Endometrial microvascular endothelial cells (primary cell): ENCODE results near the gene RSPH3. TPM values are rescaled to one million over a fixed set of nuclear protein-coding genes. Genes with fewer than 3 reads are reported as not detected.

ENCODE experiments used
- in situ Hi-C: cut with HindIII; loops from 2 replicates; pipeline ENCODE4 v1.10.0; 2017; ENCODE audit warnings: low sequenced_read_pairs, low pct_unique_long_range_greater_than_20kb; ENCODE audit errors: inconsistent ontology term
- total RNA-seq: library from RNA; depleted of rRNA; stranded (reverse); fragments of >200 nt; gene quantifications from one replicate; pipeline ENCODE4 v1.2.3, GENCODE V29; 2015; ENCODE audit errors: inconsistent ontology term

Gene RSPH3
- total RNA-seq, 1 donor from 2014 or later: 1.7 TPM

GRCh38 chr6:158947284-158947683 lies 52.7 kb downstream of the RSPH3 start:
- in situ Hi-C loops: no loop called here

GRCh38 chr6:158943380-158944032 lies 56.5 kb downstream of the RSPH3 start:
- in situ Hi-C loops: no loop called here

- in situ Hi-C loops: no loop called here
Measured at GRCh38 chr6:158942349-158942748, 57.7 kb downstream of the RSPH3 start.

GRCh38 chr6:158941246-158941645 lies 58.8 kb downstream of the RSPH3 start:
- in situ Hi-C loops: no loop called here

- in situ Hi-C loops: no loop called here
Measured at GRCh38 chr6:158939255-158940159, 60.5 kb downstream of the RSPH3 start.

- in situ Hi-C loops: no loop called here
Measured at GRCh38 chr6:158938811-158939254, 61.2 kb downstream of the RSPH3 start.

GRCh38 chr6:158938220-158938619 lies 61.8 kb downstream of the RSPH3 start:
- in situ Hi-C loops: no loop called here

GRCh38 chr6:158934157-158934556 lies 65.8 kb downstream of the RSPH3 start:
- in situ Hi-C loops: no loop called here

GRCh38 chr6:158933079-158933595 lies 66.9 kb downstream of the RSPH3 start:
- in situ Hi-C loops: no loop called here

- in situ Hi-C loops: no loop called here
Measured at GRCh38 chr6:158928068-158928467, 71.9 kb downstream of the RSPH3 start.

GRCh38 chr6:158926414-158926813 lies 73.6 kb downstream of the RSPH3 start:
- in situ Hi-C loops: no loop called here

- in situ Hi-C loops: no loop called here
Measured at GRCh38 chr6:158924499-158925455, 75.2 kb downstream of the RSPH3 start.

- in situ Hi-C loops: no loop called here
Measured at GRCh38 chr6:158923805-158924498, 76.0 kb downstream of the RSPH3 start.

Other genes with a start within 250 kb of the RSPH3 start
- gene EZR, start 180.8 kb downstream of the RSPH3 start, total RNA-seq: 101 TPM
- gene TAGAP, start 44.8 kb upstream of the RSPH3 start, total RNA-seq: not detected
- gene FNDC1, start 169.2 kb upstream of the RSPH3 start, total RNA-seq: not detected